B cell (primary cell): ENCODE data around the gene LRIT3. TPM values are rescaled to one million over a fixed set of nuclear protein-coding genes. Genes with fewer than 3 reads are reported as not detected.

ENCODE experiments used
- ATAC-seq: fragments of 200-7000 bp; cut with Tn5 transposase; one replicate; pipeline ENCODE4 v1.10.0; 2021; ENCODE audit warnings: low read depth, mild to moderate bottlenecking, moderate number of reproducible peaks, moderate library complexity
- CTCF ChIA-PET: fragments of 350-600 bp; sonication (Branson Sonifier 250); formaldehyde crosslinking; loops from one replicate; lab custom pipeline; 2021; ENCODE audit warnings: antibody characterized with exemption, inconsistent platforms; lab: Charles Lee
- POLR2A ChIA-PET: fragments of 350-600 bp; sonication (Branson Sonifier 250); formaldehyde crosslinking; loops from one replicate; lab custom pipeline; 2021; ENCODE audit warnings: antibody characterized with exemption; lab: Charles Lee
- DNase-seq: peaks from one replicate; pipeline ENCODE4 v3.0.0; 2013
- H2AFZ ChIP-seq: 2 replicates; pipeline ENCODE4 v1.6.1; 2012; ENCODE audit warnings: mild to moderate bottlenecking, low read depth, low read length; ENCODE audit not compliant: insufficient read depth, poor library complexity, severe bottlenecking
- H3K27ac ChIP-seq, 2 donors: 1 replicate in 1 of 2; 2 replicates in 1 of 2; pipeline ENCODE4 v1.5.1; 2012 to 2013; ENCODE audit warnings: low read length in 2 of 2, mild to moderate bottlenecking in 2 of 2, moderate library complexity in 1 of 2
- H3K27me3 ChIP-seq, 4 experiments: fragments of 200-600 bp in 1 of 4; sonication (generic) in 1 of 4; replicated peaks in 1 of 4; 1 replicate in 2 of 4; 2 replicates in 2 of 4; pipeline versions ENCODE4 v1.6.1 to v1.7.0; 2013 to 2016; ENCODE audit warnings: low read length in 3 of 4, mild to moderate bottlenecking in 2 of 4, mixed read lengths in 1 of 4, moderate library complexity in 1 of 4; ENCODE audit not compliant: insufficient read depth in 4 of 4, control insufficient read depth in 3 of 4; ENCODE audit errors: control extremely low read depth in 1 of 4
- H3K36me3 ChIP-seq, 2 experiments: replicated peaks in 1 of 2; 1 replicate in 1 of 2; 2 replicates in 1 of 2; pipeline versions ENCODE4 v1.6.1 to v1.7.1; 2013; ENCODE audit warnings: low read length in 1 of 2; ENCODE audit not compliant: insufficient read depth in 2 of 2, control insufficient read depth in 1 of 2; ENCODE audit errors: control extremely low read depth in 1 of 2, extremely low read depth in 1 of 2
- H3K4me1 ChIP-seq, 2 donors: fragments of 200-600 bp in 1 of 2; sonication (generic) in 1 of 2; 1 replicate in 1 of 2; 2 replicates in 1 of 2; pipeline versions ENCODE4 v1.5.1 to v1.6.1; 2013 to 2017; ENCODE audit warnings: low read length in 2 of 2; ENCODE audit not compliant: control insufficient read depth in 2 of 2, insufficient read depth in 2 of 2
- H3K4me2 ChIP-seq: replicated peaks from 2 replicates; pipeline ENCODE3; 2012; ENCODE audit warnings: mild to moderate bottlenecking, low read depth, low read length; ENCODE audit not compliant: poor library complexity, severe bottlenecking
- H3K4me3 ChIP-seq, 5 experiments: fragments of 200-600 bp in 1 of 5; sonication (generic) in 1 of 5; 1 replicate in 3 of 5; 2 replicates in 2 of 5; pipeline versions ENCODE4 v1.5.1 to v1.7.0; 2011 to 2016; ENCODE audit warnings: low read length in 4 of 5, mild to moderate bottlenecking in 4 of 5, low read depth in 2 of 5, control low read depth in 1 of 5, moderate library complexity in 1 of 5; ENCODE audit not compliant: insufficient read depth in 1 of 5; ENCODE audit errors: control extremely low read depth in 1 of 5, extremely low read depth in 1 of 5
- H3K79me2 ChIP-seq: fragments of 200-600 bp; sonication (generic); one replicate; pipeline ENCODE4 v1.6.0; 2016; ENCODE audit warnings: low read length; ENCODE audit not compliant: control insufficient read depth, insufficient read depth
- H3K9ac ChIP-seq: fragments of 200-600 bp; sonication (generic); 2 replicates; pipeline ENCODE4 v1.6.1; 2017; ENCODE audit warnings: mild to moderate bottlenecking, low read length, moderate library complexity
- H3K9me3 ChIP-seq, 3 donors: one replicate each; pipeline versions ENCODE4 v1.6.1 to v1.7.1; 2013; ENCODE audit warnings: low read length in 2 of 3; ENCODE audit not compliant: control insufficient read depth in 2 of 3, insufficient read depth in 1 of 3; ENCODE audit errors: control extremely low read depth in 1 of 3
- H4K20me1 ChIP-seq: 2 replicates; pipeline ENCODE4 v1.6.0; 2012; ENCODE audit warnings: mild to moderate bottlenecking, low read length; ENCODE audit not compliant: insufficient read depth, control insufficient read depth, poor library complexity, severe bottlenecking
- H3K27ac Mint-ChIP-seq: one replicate; pipeline ENCODE4 v1.8.0; 2021; ENCODE audit warnings: mixed read lengths
- H3K27me3 Mint-ChIP-seq: one replicate; pipeline ENCODE4 v1.8.0; 2021; ENCODE audit warnings: mixed read lengths
- H3K4me1 Mint-ChIP-seq: one replicate; pipeline ENCODE4 v1.8.0; 2021; ENCODE audit warnings: mixed read lengths
- H3K4me3 Mint-ChIP-seq: one replicate; pipeline ENCODE4 v1.8.0; 2021; ENCODE audit warnings: mixed read lengths
- H3K9me3 Mint-ChIP-seq: one replicate; pipeline ENCODE4 v1.8.0; 2022; ENCODE audit warnings: mixed read lengths; ENCODE audit not compliant: insufficient read depth
- EZH2 ChIP-seq: IDR thresholded peaks from 2 replicates; pipeline ENCODE4 v1.6.1; 2012; ENCODE audit warnings: borderline replicate concordance, low read depth, mild to moderate bottlenecking, moderate library complexity, low read length; ENCODE audit not compliant: insufficient read depth, poor library complexity, severe bottlenecking
- WGBS: methylation state at CpG from one replicate; pipeline ENCODE4 v1.1.5; 2013; ENCODE audit warnings: missing lambda C conversion rate; ENCODE audit not compliant: insufficient coverage; 5-methylcytosine and 5-hydroxymethylcytosine counted together
- intact Hi-C: fragments of 100-400 bp; cut with micrococcal nuclease; formaldehyde crosslinking; loops from one replicate; pipeline ENCODE4 v1.10.0; 2022
- polyA plus RNA-seq: library from polyadenylated mRNA; depleted of rRNA; stranded (reverse); fragments of >200 nt; gene quantifications from 2 replicates; pipeline ENCODE4 v1.2.3, GENCODE V29; 2012
- total RNA-seq, 2 donors: library from RNA; stranded (reverse); fragments of 120-200 nt in 1 of 2; gene quantifications; 1 replicate in 1 of 2; 2 replicates in 1 of 2; pipeline versions ENCODE4 v1.2.3 to v1.2.4, GENCODE V29; 2013 to 2022
- TF ChIP-seq, protein P1 (sequence below): fragments of 200-600 bp; IDR thresholded peaks from one replicate; pipeline ENCODE4 v1.8.0; 2022; ENCODE audit warnings: antibody characterized with exemption, mild to moderate bottlenecking

The LRIT3 gene
- total and polyA plus RNA-seq, 2 donors (not counting 1 experiment from before 2014, with no cell fraction given): 0.21 to 0.32 TPM

DNA sequence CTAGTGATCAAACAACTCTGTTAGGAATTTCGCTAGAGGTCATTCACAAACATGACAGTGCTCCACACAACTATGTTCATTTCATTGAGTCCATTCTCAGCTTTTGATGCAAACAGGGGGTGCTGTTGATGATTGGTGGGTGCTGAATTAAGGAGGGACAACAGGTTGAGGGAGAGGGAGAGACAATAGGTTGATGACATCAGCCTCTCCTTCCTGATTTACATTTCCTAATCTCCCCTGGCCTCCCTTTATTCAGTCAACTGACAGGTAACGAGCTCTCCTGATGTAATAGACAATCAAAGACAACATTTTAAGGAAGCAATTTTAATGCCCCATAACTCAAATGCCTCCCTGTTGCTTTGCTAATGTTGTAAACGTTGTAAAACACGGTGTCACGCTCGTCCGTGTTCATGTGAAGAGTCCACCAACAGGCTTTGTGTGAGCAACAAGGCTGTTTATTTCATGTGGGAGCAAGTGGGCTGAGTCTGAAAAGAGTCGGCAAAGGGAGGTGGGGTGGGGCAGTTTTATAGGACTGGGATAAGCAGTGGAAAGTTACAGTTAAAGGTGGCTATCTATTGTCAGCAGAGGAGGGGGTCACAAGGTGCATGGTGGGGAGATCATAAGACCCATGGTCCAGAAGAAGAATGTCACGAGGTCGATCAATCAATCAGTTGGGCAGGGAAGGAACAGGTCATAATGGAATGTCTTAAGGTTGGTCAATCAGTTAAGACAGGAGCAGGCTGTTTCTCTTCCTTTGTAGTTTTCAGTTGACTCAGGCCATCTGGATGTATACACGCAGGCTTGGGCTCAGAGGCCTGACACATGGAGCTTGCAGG is 37.1 kb upstream of the LRIT3 start:
- peaks cover 8% of the 10 kb centered on the region for H3K79me2 ChIP-seq
- no peak overlapping the region for H3K27ac ChIP-seq
- Mint-ChIP-seq H3K9me3 (no peaks in the 10 kb centered on the region), H3K4me3 (no peak overlapping the region), H3K27me3 (peaks cover 12% of the 10 kb centered on the region), H3K27ac (no peak overlapping the region), H3K4me1 (peaks cover 12% of the 10 kb centered on the region)
- ATAC-seq (no peak), DNase-seq (no peak)
- no peaks in the 10 kb centered on the region for H3K36me3 ChIP-seq
- no peaks in the 10 kb centered on the region for H4K20me1 ChIP-seq
- H3K9me3 ChIP-seq: no peaks in the 10 kb centered on the region
- peaks cover 5 to 6% of the 10 kb centered on the region in 2 donors for H3K4me1 ChIP-seq
- WGBS: 98% methylated on average over 9 of the region's 11 CpGs
- TF ChIP-seq, protein P1, sequence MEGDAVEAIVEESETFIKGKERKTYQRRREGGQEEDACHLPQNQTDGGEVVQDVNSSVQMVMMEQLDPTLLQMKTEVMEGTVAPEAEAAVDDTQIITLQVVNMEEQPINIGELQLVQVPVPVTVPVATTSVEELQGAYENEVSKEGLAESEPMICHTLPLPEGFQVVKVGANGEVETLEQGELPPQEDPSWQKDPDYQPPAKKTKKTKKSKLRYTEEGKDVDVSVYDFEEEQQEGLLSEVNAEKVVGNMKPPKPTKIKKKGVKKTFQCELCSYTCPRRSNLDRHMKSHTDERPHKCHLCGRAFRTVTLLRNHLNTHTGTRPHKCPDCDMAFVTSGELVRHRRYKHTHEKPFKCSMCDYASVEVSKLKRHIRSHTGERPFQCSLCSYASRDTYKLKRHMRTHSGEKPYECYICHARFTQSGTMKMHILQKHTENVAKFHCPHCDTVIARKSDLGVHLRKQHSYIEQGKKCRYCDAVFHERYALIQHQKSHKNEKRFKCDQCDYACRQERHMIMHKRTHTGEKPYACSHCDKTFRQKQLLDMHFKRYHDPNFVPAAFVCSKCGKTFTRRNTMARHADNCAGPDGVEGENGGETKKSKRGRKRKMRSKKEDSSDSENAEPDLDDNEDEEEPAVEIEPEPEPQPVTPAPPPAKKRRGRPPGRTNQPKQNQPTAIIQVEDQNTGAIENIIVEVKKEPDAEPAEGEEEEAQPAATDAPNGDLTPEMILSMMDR: no peak
- TF ChIP-seq EZH2: no peak
- no peak overlapping the region for H3K4me3 ChIP-seq
- H3K27me3 ChIP-seq: no peaks in the 10 kb centered on the region
- CTCF ChIA-PET: no interaction called here
- POLR2A ChIA-PET: interaction anchor here (0.7 kb wide), 1 partner anchor 104 kb away, joined by 4 read pairs; no protein-coding TSS in a partner anchor
- no peak overlapping the region for H3K9ac ChIP-seq
- no peak overlapping the region for H2AFZ ChIP-seq
- intact Hi-C loops: loop anchor here (10.0 kb wide), 2 partner anchors 1156 to 1186 kb away; partner anchors contain the start of genes OSTC and RPL34
- no peak overlapping the region for H3K4me2 ChIP-seq

- peaks cover 22% of the 10 kb centered on the region for H3K4me1 Mint-ChIP-seq
- ChIA-PET CTCF (no interaction called here), POLR2A (no interaction called here)
- no peaks in the 10 kb centered on the region for H3K9me3 Mint-ChIP-seq
- H3K27me3 Mint-ChIP-seq: peaks cover 7% of the 10 kb centered on the region
- no CpG with 5 or more reads among the region's 3 CpGs for WGBS
- Histone ChIP-seq H3K4me2 (no peak overlapping the region), H3K36me3 (no peaks in the 10 kb centered on the region), H3K27ac (no peak overlapping the region), H3K4me3 (no peak overlapping the region), H3K9ac (no peak overlapping the region), H2AFZ (no peak overlapping the region), H4K20me1 (no peaks in the 10 kb centered on the region), H3K4me1 (peaks cover 12 to 14% of the 10 kb centered on the region in 2 donors), H3K79me2 (peaks cover 18% of the 10 kb centered on the region), H3K27me3 (no peaks in the 10 kb centered on the region), H3K9me3 (no peaks in the 10 kb centered on the region)
- intact Hi-C loops: loop anchor here (10.0 kb wide), 2 partner anchors 1157 to 1187 kb away; partner anchors contain the start of genes OSTC and RPL34
- no peak for ATAC-seq
- DNase-seq: no peak
- no peak overlapping the region for H3K27ac Mint-ChIP-seq
- no peak overlapping the region for H3K4me3 Mint-ChIP-seq
- TF ChIP-seq, protein P1: no peak
- TF ChIP-seq EZH2: no peak
Observed at GRCh38 chr4:109811707-109812106, 36.2 kb upstream of the LRIT3 start.
